Fibroblast of skin of right biceps (primary cell): Measurements from ENCODE around the gene MAB21L4.
A peak's percentile ranks its signal among the peaks of the same experiment; 100 is the strongest.

Experiments used
- DNase-seq: peaks from one replicate; pipeline ENCODE4 v3.0.0-alpha.2; 2013

MAB21L4 gene

GRCh38 chr2:240922982-240923537 is 27.1 kb upstream of the MAB21L4 start:
- DNase-seq: peak; percentile 41

GRCh38 chr2:240922245-240922981 is 26.5 kb upstream of the MAB21L4 start:
- no peak for DNase-seq

- DNase-seq: no peak
These were observed 26.0 kb upstream of the MAB21L4 start for GRCh38 chr2:240921995-240922244.

- DNase-seq: peak; percentile 96
These were observed 25.5 kb upstream of the MAB21L4 start for GRCh38 chr2:240921311-240921994.

GRCh38 chr2:240920783-240921231 is 24.9 kb upstream of the MAB21L4 start:
- DNase-seq: no peak

GRCh38 chr2:240919786-240920782 is 24.1 kb upstream of the MAB21L4 start:
- no peak for DNase-seq

- DNase-seq: no peak
These were observed 23.3 kb upstream of the MAB21L4 start for GRCh38 chr2:240919161-240919781.

- no peak for DNase-seq
These were observed 22.5 kb upstream of the MAB21L4 start for GRCh38 chr2:240918258-240919091.

- DNase-seq: no peak
These were observed 21.8 kb upstream of the MAB21L4 start for GRCh38 chr2:240917684-240918257.

- DNase-seq: no peak
These were observed 21.2 kb upstream of the MAB21L4 start for GRCh38 chr2:240917009-240917683.

GRCh38 chr2:240916571-240917008 is 20.6 kb upstream of the MAB21L4 start:
- DNase-seq: peak; percentile 95

GRCh38 chr2:240915526-240916341 is 19.8 kb upstream of the MAB21L4 start:
- DNase-seq: peak; percentile 24

- no peak for DNase-seq
These were observed 18.9 kb upstream of the MAB21L4 start for GRCh38 chr2:240914645-240915525.

- peak; percentile 50 for DNase-seq
These were observed 18.1 kb upstream of the MAB21L4 start for GRCh38 chr2:240913810-240914644.

- DNase-seq: peak; percentile 59
These were observed 17.2 kb upstream of the MAB21L4 start for GRCh38 chr2:240912878-240913809.

GRCh38 chr2:240911641-240912265 is 15.8 kb upstream of the MAB21L4 start:
- DNase-seq: peak; percentile 15
